Mesothelial cell of epicardium (in vitro differentiated cells): ENCODE data around the gene USP54. TPM values are rescaled to one million over a fixed set of nuclear protein-coding genes. Genes with fewer than 3 reads are reported as not detected.

Experiments used
- DNase-seq, 2 experiments: peaks; one replicate each; pipeline ENCODE4 v3.0.0; 2021; ENCODE audit warnings: low spot score in 2 of 2; ENCODE audit not compliant: unreplicated experiment in 2 of 2
- H3K27ac Mint-ChIP-seq: 2 replicates; pipeline ENCODE4 v1.8.0; 2021; ENCODE audit warnings: mixed read lengths
- H3K27me3 Mint-ChIP-seq: 2 replicates; pipeline ENCODE4 v1.8.0; 2021; ENCODE audit warnings: low read depth, mixed read lengths
- H3K36me3 Mint-ChIP-seq: 2 replicates; pipeline ENCODE4 v1.8.0; 2021; ENCODE audit warnings: mixed read lengths
- H3K4me1 Mint-ChIP-seq: 2 replicates; pipeline ENCODE4 v1.8.0; 2021; ENCODE audit warnings: mixed read lengths
- H3K4me3 Mint-ChIP-seq: 2 replicates; pipeline ENCODE4 v1.8.0; 2021; ENCODE audit warnings: mild to moderate bottlenecking, moderate library complexity, mixed read lengths
- H3K9me3 Mint-ChIP-seq: 2 replicates; pipeline ENCODE4 v1.8.0; 2021; ENCODE audit warnings: mixed read lengths
- total RNA-seq: library from RNA; stranded (reverse); gene quantifications from 3 replicates; pipeline ENCODE4 v1.2.1, GENCODE V29; 2021
- TF ChIP-seq, protein P1 (sequence below): fragments of 200-600 bp; sonication (generic); IDR thresholded peaks from one replicate; pipeline ENCODE4 v1.5.0; 2021; ENCODE audit warnings: antibody characterized with exemption; ENCODE audit not compliant: unreplicated experiment

Gene USP54
- total RNA-seq, 1 donor from 2014 or later = 26.7 TPM

DNA sequence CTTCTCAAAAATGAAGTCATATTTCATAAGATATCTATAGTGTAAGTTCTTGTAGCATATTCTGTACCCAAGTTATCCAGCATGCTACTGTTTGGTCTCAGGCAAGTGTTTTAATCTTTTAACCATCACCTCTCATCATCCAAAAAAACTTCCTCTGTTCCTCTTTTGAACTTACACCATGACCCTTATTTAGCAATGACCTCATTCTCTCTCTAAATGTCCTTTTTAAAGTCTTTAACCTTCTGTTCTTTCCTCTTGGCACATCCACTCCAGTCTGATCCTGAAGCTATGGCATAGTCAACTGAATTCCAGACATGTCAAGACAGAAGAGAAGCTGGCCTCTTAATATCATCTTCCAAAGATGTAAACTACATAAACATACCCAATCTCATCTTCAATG lies 121.6 kb downstream of the USP54 start:
- peaks cover 25% of the 10 kb centered on the region for H3K36me3 Mint-ChIP-seq
- no peak for DNase-seq
- no peaks in the 10 kb centered on the region for H3K27me3 Mint-ChIP-seq
- TF ChIP-seq, protein P1, sequence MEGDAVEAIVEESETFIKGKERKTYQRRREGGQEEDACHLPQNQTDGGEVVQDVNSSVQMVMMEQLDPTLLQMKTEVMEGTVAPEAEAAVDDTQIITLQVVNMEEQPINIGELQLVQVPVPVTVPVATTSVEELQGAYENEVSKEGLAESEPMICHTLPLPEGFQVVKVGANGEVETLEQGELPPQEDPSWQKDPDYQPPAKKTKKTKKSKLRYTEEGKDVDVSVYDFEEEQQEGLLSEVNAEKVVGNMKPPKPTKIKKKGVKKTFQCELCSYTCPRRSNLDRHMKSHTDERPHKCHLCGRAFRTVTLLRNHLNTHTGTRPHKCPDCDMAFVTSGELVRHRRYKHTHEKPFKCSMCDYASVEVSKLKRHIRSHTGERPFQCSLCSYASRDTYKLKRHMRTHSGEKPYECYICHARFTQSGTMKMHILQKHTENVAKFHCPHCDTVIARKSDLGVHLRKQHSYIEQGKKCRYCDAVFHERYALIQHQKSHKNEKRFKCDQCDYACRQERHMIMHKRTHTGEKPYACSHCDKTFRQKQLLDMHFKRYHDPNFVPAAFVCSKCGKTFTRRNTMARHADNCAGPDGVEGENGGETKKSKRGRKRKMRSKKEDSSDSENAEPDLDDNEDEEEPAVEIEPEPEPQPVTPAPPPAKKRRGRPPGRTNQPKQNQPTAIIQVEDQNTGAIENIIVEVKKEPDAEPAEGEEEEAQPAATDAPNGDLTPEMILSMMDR = no peak
- no peak overlapping the region for H3K4me3 Mint-ChIP-seq
- H3K4me1 Mint-ChIP-seq = no peaks in the 10 kb centered on the region
- no peaks in the 10 kb centered on the region for H3K9me3 Mint-ChIP-seq
- no peak overlapping the region for H3K27ac Mint-ChIP-seq

DNA sequence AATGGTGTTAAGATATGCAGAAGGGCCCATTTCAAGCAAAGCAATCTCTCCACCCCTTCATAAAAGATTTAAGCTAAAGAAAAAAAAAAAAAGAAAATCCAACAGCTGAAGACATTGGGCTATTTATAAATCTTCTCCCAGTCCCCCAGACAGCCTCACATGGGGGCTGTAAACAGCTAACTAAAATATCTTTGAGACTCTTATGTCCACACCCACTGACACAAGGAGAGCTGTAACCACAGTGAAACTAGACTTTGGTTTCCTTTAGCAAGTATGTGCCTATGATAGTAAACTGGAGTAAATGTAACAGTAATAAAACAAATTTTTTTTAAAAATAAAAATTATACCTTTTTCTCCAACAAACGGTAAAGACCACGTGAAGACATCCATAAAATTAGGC lies 123.9 kb downstream of the USP54 start:
- no peaks in the 10 kb centered on the region for H3K27me3 Mint-ChIP-seq
- H3K4me1 Mint-ChIP-seq = no peaks in the 10 kb centered on the region
- peaks cover 27% of the 10 kb centered on the region for H3K36me3 Mint-ChIP-seq
- TF ChIP-seq, protein P1 = no peak
- no peak overlapping the region for H3K4me3 Mint-ChIP-seq
- no peaks in the 10 kb centered on the region for H3K9me3 Mint-ChIP-seq
- no peak overlapping the region for H3K27ac Mint-ChIP-seq
- no peak for DNase-seq

DNA sequence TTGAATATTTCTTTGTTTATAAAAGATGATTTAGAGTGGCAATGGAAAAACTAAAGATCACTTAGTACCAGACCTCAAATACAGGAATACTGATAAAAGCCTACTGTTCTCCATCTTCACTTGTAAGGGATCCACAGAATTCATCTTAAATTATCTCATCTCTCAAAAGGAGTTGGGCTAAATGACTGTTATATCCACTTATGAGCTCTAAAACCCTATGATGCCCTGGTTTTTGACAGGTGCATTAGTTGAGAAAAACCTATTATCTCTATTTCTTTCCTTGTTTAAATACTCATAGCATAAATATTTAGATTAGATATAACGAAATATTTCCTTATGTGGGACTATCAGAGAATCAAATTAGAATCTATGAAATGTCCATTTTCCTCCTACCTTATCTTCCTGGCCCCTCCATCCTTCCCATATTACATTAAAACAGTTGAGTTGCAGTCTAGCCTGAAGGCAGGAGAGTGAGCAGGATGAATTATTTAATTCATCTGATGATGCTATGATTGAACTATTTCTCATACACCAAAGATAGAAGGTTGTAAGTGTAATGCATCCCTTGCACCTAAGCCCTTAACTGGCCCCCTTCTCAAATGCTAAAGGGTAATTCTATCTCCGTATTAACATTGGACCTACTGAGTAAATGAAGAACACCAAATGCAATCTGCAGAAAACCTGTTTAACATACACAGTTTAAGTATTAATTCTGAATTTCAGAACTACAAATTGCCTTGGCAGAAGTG lies 125.0 kb downstream of the USP54 start:
- H3K27ac Mint-ChIP-seq = no peak overlapping the region
- TF ChIP-seq, protein P1 = no peak

DNA sequence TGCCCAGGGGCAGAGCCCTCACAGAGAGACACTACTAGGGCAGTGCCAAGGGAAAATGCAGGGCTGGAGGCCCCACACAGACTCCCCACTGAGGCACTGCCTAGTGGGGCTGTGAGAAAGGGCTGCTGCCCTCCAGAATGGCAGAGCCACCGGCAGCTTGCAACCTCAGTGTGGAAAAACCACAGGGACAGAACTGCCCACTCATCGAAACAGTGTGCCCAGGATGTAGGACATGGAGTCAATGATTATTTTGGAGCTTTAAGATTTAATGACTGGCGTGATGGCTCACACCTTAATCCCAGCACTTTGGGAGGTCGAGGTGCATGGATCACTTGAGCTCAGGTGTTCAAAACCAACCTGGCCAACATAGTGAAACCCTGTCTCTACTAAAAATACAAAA lies 130.2 kb downstream of the USP54 start:
- TF ChIP-seq, protein P1 = no peak
- Mint-ChIP-seq H3K9me3 (no peaks in the 10 kb centered on the region), H3K27ac (no peak overlapping the region), H3K4me3 (no peak overlapping the region), H3K36me3 (peaks cover 26% of the 10 kb centered on the region), H3K27me3 (no peaks in the 10 kb centered on the region), H3K4me1 (no peaks in the 10 kb centered on the region)
- DNase-seq = no peak

More for the DNA sequence above, 125.0 kb downstream of the USP54 start:
- no peaks in the 10 kb centered on the region for H3K9me3 Mint-ChIP-seq
- peaks cover 29% of the 10 kb centered on the region for H3K36me3 Mint-ChIP-seq
- no peaks in the 10 kb centered on the region for H3K4me1 Mint-ChIP-seq
- H3K27me3 Mint-ChIP-seq = no peaks in the 10 kb centered on the region
- no peak for DNase-seq
- H3K4me3 Mint-ChIP-seq = no peak overlapping the region

DNA sequence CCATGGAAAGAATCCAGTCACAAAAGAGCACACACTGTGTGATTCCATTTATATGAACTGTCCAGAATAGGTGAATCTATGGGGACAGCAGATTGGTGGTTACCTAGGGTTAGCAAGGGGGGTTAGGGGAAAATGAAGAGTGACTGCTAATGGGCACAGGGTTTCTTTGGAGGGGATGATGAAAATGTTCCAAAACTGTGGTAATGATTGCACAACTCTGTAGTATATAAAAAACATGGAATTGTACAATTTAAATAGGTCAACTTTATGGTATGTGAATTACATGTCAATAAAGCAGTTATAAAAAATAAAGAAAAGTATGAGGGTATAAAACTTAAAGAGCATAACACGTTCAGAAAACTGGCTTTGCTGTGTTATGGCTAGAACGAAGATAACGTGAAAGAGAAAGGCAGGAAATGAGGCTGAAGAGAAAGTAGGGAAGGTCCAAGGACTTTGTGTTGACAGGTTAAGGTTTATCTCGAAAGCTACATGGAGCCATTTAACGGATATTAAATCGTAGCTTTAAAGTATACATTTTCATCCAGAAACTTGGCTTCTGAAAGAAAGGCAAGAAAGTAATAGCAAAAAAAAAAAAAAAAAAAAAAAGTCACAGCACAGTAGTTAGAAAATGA lies 131.3 kb downstream of the USP54 start:
- H3K27me3 Mint-ChIP-seq = no peaks in the 10 kb centered on the region
- H3K4me3 Mint-ChIP-seq = no peak overlapping the region
- TF ChIP-seq, protein P1 = no peak
- H3K27ac Mint-ChIP-seq = no peak overlapping the region
- no peaks in the 10 kb centered on the region for H3K4me1 Mint-ChIP-seq
- no peak for DNase-seq
- no peaks in the 10 kb centered on the region for H3K9me3 Mint-ChIP-seq
- H3K36me3 Mint-ChIP-seq = peaks cover 25% of the 10 kb centered on the region
